Left ventricle myocardium inferior (tissue), 1 donor: ENCODE data around the gene MYL2. TPM values are rescaled to one million over a fixed set of nuclear protein-coding genes. Genes with fewer than 3 reads are reported as not detected.

Experiments used
- DNase-seq: peaks from one replicate; pipeline ENCODE4 v3.0.0-alpha.2; 2020
- H3K27ac ChIP-seq: fragments of 200-600 bp; replicated peaks from 2 replicates; pipeline ENCODE4 v1.8.0; 2021
- H3K27me3 ChIP-seq: fragments of 200-600 bp; 2 replicates; pipeline ENCODE4 v1.8.0; 2021; ENCODE audit warnings: low read depth
- H3K36me3 ChIP-seq: fragments of 200-600 bp; 2 replicates; pipeline ENCODE4 v1.8.0; 2021
- H3K4me1 ChIP-seq: fragments of 200-600 bp; 2 replicates; pipeline ENCODE4 v1.8.0; 2021
- H3K4me3 ChIP-seq: fragments of 200-600 bp; 2 replicates; pipeline ENCODE4 v1.8.0; 2021; ENCODE audit warnings: mild to moderate bottlenecking, moderate library complexity
- H3K9me3 ChIP-seq: fragments of 200-600 bp; replicated peaks from 2 replicates; pipeline ENCODE4 v1.8.0; 2021
- CTCF ChIP-seq: fragments of 200-600 bp; IDR thresholded peaks from 2 replicates; pipeline ENCODE4 v1.8.0; 2021; ENCODE audit warnings: antibody characterized with exemption, mild to moderate bottlenecking, borderline replicate concordance
- intact Hi-C: fragments of 100-400 bp; cut with micrococcal nuclease; formaldehyde crosslinking; loops from one replicate; pipeline ENCODE4 v1.11.0; 2022
- total RNA-seq: library from RNA; stranded (reverse); fragmentation: NEBNext Ultra II Directional; extraction: Animal tissue kit (Norgen Biotek cat#: 25700); gene quantifications from one replicate; pipeline ENCODE4 v1.2.1, GENCODE V29; 2021
- donor health status: DM: no; HTN: yes; CAD: no; lungs with severe emphysema.

The MYL2 gene
- total RNA-seq, 1 donor from 2014 or later: 33,375 TPM

DNA sequence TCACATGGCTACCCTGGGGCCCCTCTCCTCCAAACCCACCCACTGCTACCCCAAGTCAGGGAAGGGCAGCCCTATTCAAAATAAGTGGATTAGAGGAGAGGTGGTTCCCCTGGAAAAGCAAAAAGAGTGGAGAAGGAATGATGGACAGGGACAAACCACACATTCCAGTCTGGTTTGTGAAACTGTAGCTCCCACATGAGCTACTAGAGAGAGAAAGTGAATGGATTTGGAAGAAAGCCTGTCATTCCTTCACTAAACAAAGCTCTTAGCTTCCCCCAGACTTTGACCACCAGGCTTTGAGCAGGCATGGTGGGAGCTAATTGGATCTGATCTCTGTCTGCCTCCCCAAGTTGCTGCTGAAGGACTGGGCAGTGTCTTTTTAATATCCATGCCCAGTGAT is 45.6 kb downstream of the MYL2 start:
- TF ChIP-seq CTCF: no peak
- H3K4me3 ChIP-seq: no peak overlapping the region

GRCh38 chr12:110874351-110874750 is 46.0 kb downstream of the MYL2 start:
- no peak for TF ChIP-seq CTCF
- no peaks in the 10 kb centered on the region for H3K27me3 ChIP-seq
- H3K9me3 ChIP-seq: peaks cover 2% of the 10 kb centered on the region
- no peak overlapping the region for H3K4me3 ChIP-seq
- H3K4me1 ChIP-seq: no peaks in the 10 kb centered on the region
- DNase-seq: no peak
- H3K27ac ChIP-seq: no peak overlapping the region
- no peaks in the 10 kb centered on the region for H3K36me3 ChIP-seq
- intact Hi-C loops: no loop called here

More for the DNA sequence above, 45.6 kb downstream of the MYL2 start:
- no peaks in the 10 kb centered on the region for H3K36me3 ChIP-seq
- no peaks in the 10 kb centered on the region for H3K4me1 ChIP-seq
- no peak for DNase-seq
- H3K27me3 ChIP-seq: no peaks in the 10 kb centered on the region
- intact Hi-C loops: no loop called here
- peaks cover 6% of the 10 kb centered on the region for H3K9me3 ChIP-seq
- no peak overlapping the region for H3K27ac ChIP-seq

- DNase-seq: no peak
Observed at GRCh38 chr12:110872100-110872499, 48.3 kb downstream of the MYL2 start.

DNA sequence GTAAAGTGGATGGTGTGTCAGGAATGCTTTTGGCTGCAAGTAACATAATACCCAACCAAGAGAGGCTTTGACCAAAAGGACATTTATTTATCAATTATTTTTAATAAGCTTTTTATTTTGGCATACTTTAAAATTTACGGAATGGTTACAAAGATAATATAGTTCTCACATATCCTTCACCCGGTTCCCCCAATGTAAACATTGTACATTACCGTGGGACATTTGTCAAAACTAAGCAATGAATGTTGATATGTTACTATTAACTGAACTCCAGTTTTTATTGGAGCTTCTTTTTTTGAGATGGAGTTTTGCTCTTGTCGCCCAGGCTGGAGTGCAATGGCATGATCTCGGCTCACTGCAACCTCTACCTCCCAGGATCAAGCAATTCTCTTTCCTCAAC is 50.6 kb downstream of the MYL2 start:
- Histone ChIP-seq H3K4me3 (no peak overlapping the region), H3K36me3 (no peaks in the 10 kb centered on the region), H3K27me3 (no peaks in the 10 kb centered on the region), H3K4me1 (no peaks in the 10 kb centered on the region), H3K27ac (no peak overlapping the region), H3K9me3 (no peaks in the 10 kb centered on the region)
- no peak for DNase-seq
- no peak for TF ChIP-seq CTCF
- intact Hi-C loops: no loop called here

More at GRCh38 chr12:110872100-110872499, 48.3 kb downstream of the MYL2 start:
- Histone ChIP-seq H3K4me1 (no peaks in the 10 kb centered on the region), H3K27ac (no peak overlapping the region), H3K36me3 (no peaks in the 10 kb centered on the region), H3K9me3 (peaks cover 2% of the 10 kb centered on the region), H3K4me3 (no peak overlapping the region), H3K27me3 (no peaks in the 10 kb centered on the region)
- intact Hi-C loops: no loop called here
- TF ChIP-seq CTCF: no peak

GRCh38 chr12:110869026-110869425 is 51.4 kb downstream of the MYL2 start:
- no peak overlapping the region for H3K4me3 ChIP-seq
- no peaks in the 10 kb centered on the region for H3K36me3 ChIP-seq
- intact Hi-C loops: no loop called here
- H3K4me1 ChIP-seq: no peaks in the 10 kb centered on the region
- no peaks in the 10 kb centered on the region for H3K27me3 ChIP-seq
- no peak for DNase-seq
- no peak overlapping the region for H3K27ac ChIP-seq
- no peak for TF ChIP-seq CTCF
- no peaks in the 10 kb centered on the region for H3K9me3 ChIP-seq

DNA sequence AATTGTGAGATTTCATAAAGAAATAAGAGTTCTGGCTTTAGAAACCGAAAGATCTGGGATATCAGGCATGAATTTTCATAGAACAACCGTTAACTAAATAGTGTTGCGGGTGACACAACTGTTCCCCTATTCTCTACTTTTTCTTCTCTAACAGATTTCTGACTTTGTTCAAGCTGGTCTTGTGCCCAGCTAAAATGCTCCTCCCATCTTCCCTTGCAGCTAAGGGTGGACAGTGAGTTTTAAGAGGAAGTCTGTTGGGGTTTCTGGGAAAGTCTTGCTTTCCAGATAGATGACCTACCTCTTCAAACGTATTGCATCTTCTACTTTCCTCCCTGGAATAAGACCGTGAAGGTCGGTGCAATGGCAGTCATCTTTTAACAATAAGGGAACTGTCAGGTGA is 54.9 kb downstream of the MYL2 start:
- H3K27ac ChIP-seq: no peak overlapping the region
- H3K27me3 ChIP-seq: no peaks in the 10 kb centered on the region
- no peaks in the 10 kb centered on the region for H3K4me1 ChIP-seq
- no peak for DNase-seq
- no peak overlapping the region for H3K4me3 ChIP-seq
- intact Hi-C loops: no loop called here
- no peaks in the 10 kb centered on the region for H3K9me3 ChIP-seq
- no peaks in the 10 kb centered on the region for H3K36me3 ChIP-seq
- no peak for TF ChIP-seq CTCF
